HEK293 (cell line): ENCODE measurements around the gene TMEM186.
"Not testable (repeated sequence)": the region's sequence is repeated elsewhere in the genome, so short reads cannot be mapped to it uniquely, and the experiment has no call there.

ENCODE experiments used
- ATF2 ChIP-seq: fragments of 450-650 bp; formaldehyde crosslinking; IDR thresholded peaks from 2 replicates; pipeline ENCODE4 v1.5.1; 2016; ENCODE audit warnings: missing biosample characterization, missing genetic modification characterization, low read depth
- BCL11A ChIP-seq: fragments of 450-650 bp; formaldehyde crosslinking; IDR thresholded peaks from 2 replicates; pipeline ENCODE4 v1.5.1; 2016; ENCODE audit warnings: low read depth, missing biosample characterization, missing genetic modification characterization
- CTCF ChIP-seq: fragments of 450-650 bp; formaldehyde crosslinking; IDR thresholded peaks from 2 replicates; pipeline ENCODE4 v1.5.1; 2016; ENCODE audit warnings: missing biosample characterization, missing genetic modification characterization
- MZF1 ChIP-seq: fragments of 450-650 bp; formaldehyde crosslinking; IDR thresholded peaks from 2 replicates; pipeline ENCODE4 v1.5.1; 2017; ENCODE audit warnings: missing biosample characterization, missing genetic modification characterization, borderline replicate concordance
- PATZ1 ChIP-seq: fragments of 450-650 bp; formaldehyde crosslinking; IDR thresholded peaks from 2 replicates; pipeline ENCODE4 v1.5.1; 2016; ENCODE audit warnings: missing biosample characterization, missing genetic modification characterization
- REST ChIP-seq: fragments of 450-650 bp; formaldehyde crosslinking; IDR thresholded peaks from 2 replicates; pipeline ENCODE4 v1.5.1; 2016; ENCODE audit warnings: missing biosample characterization, missing genetic modification characterization
- ZBTB49 ChIP-seq: fragments of 450-650 bp; formaldehyde crosslinking; IDR thresholded peaks from 2 replicates; pipeline ENCODE4 v1.5.1; 2016; ENCODE audit warnings: missing biosample characterization, missing genetic modification characterization, low read depth
- ZNF121 ChIP-seq: fragments of 450-650 bp; formaldehyde crosslinking; IDR thresholded peaks from 2 replicates; pipeline ENCODE4 v1.5.1; 2016; ENCODE audit warnings: missing biosample characterization, missing genetic modification characterization
- ZNF366 ChIP-seq: fragments of 450-650 bp; formaldehyde crosslinking; conservative IDR thresholded peaks from 2 replicates; pipeline ENCODE4 v1.5.1; 2016; ENCODE audit warnings: missing biosample characterization, missing genetic modification characterization
- ZNF449 ChIP-seq: fragments of 450-650 bp; formaldehyde crosslinking; IDR thresholded peaks from 2 replicates; pipeline ENCODE4 v1.5.1; 2017; ENCODE audit warnings: missing biosample characterization, mild to moderate bottlenecking, missing genetic modification characterization, moderate library complexity
- ZNF660 ChIP-seq: fragments of 450-650 bp; IDR thresholded peaks from 2 replicates; pipeline ENCODE4 v1.5.1; 2018; ENCODE audit warnings: missing biosample characterization, mild to moderate bottlenecking, missing genetic modification characterization
- ZNF692 ChIP-seq: fragments of 450-650 bp; formaldehyde crosslinking; IDR thresholded peaks from 2 replicates; pipeline ENCODE4 v1.5.1; 2016; ENCODE audit warnings: missing biosample characterization, missing genetic modification characterization
- ZNF785 ChIP-seq: fragments of 450-650 bp; formaldehyde crosslinking; IDR thresholded peaks from 2 replicates; pipeline ENCODE4 v1.5.1; 2016; ENCODE audit warnings: missing biosample characterization, missing genetic modification characterization
- ZNF830 ChIP-seq: fragments of 450-650 bp; IDR thresholded peaks from 2 replicates; pipeline ENCODE4 v1.5.0; 2018; ENCODE audit warnings: missing biosample characterization, missing genetic modification characterization, low read depth, mild to moderate bottlenecking, moderate library complexity

GRCh38 chr16:8837594-8837993 is 40.2 kb upstream of the TMEM186 start:
- TF ChIP-seq ZNF449 (tag by site-specific recombination); CTCF (tag by site-specific recombination); BCL11A (tag by site-specific recombination); PATZ1; ZNF692 (tag by site-specific recombination); ATF2; REST (tag by site-specific recombination); MZF1 (tag by site-specific recombination); ZNF785 (tag by site-specific recombination); ZBTB49 (tag by site-specific recombination); ZNF830 (tag by site-specific recombination); ZNF660 (tag by site-specific recombination); ZNF366 (tag by site-specific recombination); ZNF121 (tag by site-specific recombination): not testable (repeated sequence)
